ENCODE results near the gene ZNF831.

The ZNF831 gene

GRCh38 chr20:59179988-59180387 is 16.4 kb downstream of the ZNF831 start:
- DNase-seq (ENCODE audit: low read depth, low spot score) = no peak

GRCh38 chr20:59181936-59182335 is 18.3 kb downstream of the ZNF831 start:
- DNase-seq (ENCODE audit: low read depth, low spot score) = no peak

DNA sequence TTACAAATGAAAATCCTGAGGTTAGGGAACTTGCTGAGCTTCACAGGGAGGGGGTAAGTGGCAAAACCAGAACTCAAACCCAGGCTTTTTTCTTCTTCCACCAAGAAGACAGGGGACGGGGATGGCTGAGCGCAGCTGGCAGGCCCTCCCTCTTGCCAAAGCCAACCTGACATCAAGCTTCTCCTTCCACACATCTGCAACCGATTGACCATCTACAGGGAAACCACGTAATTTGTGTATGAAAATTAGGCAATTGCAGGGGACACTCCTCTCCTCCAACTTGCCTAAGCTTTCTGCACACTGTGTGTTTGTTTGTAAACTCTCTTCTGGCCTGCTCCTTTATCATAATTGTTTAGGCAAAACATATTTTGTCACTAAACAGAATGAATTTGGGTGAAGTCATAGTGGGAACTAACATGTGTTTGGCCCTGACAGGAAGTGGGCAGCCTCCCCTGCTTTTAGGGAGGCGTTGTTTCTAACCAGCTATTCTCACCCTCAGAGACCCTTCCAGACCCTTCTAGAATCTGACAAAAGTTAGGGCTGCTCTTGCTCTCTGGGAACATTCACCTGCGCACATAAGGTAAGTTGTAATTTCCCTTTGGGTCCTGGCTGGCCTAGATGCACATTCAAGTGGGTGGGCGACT is 18.9 kb downstream of the ZNF831 start:
- DNase-seq (ENCODE audit: low read depth, low spot score) = no peak

GRCh38 chr20:59183751-59184150 is 20.1 kb downstream of the ZNF831 start:
- no peak for DNase-seq (ENCODE audit: low read depth, low spot score)

DNA sequence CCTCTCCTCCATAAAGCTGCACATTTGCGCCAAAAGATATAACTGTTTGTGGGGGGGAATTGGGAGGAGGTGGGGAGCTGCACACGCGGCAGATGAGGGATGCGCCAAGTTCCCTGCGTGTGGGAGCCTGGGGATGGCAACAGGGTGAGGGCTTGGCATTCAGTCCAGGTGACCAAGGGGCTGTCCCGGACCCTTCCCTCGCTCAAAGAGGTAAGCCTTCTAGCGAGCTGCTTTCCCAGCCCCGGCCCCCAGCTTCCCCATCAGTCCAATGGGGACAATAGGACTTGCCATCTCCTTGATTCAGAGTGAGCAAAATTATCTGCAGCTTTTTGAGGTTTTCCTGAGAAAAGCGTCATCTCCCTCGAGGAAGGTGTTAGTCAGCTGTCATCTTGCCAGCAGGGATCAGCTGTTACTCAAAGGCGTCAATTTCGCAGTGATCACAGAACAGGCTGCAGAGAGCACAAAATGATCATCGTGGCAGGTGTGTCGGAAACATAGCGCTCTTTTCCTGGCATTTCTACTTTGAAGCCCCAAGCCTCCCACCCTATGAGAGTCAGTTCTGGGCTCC is 21.3 kb downstream of the ZNF831 start:
- no peak for DNase-seq (ENCODE audit: low read depth, low spot score)

DNA sequence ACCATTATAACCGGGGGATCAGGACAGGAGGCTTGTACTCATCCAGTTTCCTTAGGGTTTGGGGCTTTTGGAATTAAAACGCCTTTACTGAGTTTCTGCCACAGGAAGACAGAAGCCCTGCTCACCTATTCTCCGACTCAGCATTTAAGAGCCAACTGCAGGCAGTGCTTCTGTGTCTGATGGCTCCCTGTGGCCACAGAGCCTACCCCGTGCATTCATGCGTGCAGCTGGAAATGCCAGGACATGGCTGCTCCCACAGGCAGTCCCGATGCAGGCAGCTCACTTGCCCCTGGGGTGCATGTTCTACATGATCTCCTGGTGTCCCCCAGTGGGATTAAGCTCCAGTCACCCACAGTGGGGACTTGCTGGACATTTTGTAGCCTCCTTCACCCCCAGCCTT is 22.2 kb downstream of the ZNF831 start:
- DNase-seq (ENCODE audit: low read depth, low spot score) = no peak

- DNase-seq (ENCODE audit: low read depth, low spot score) = no peak
These were observed 26.8 kb downstream of the ZNF831 start for GRCh38 chr20:59190466-59190865.

DNA sequence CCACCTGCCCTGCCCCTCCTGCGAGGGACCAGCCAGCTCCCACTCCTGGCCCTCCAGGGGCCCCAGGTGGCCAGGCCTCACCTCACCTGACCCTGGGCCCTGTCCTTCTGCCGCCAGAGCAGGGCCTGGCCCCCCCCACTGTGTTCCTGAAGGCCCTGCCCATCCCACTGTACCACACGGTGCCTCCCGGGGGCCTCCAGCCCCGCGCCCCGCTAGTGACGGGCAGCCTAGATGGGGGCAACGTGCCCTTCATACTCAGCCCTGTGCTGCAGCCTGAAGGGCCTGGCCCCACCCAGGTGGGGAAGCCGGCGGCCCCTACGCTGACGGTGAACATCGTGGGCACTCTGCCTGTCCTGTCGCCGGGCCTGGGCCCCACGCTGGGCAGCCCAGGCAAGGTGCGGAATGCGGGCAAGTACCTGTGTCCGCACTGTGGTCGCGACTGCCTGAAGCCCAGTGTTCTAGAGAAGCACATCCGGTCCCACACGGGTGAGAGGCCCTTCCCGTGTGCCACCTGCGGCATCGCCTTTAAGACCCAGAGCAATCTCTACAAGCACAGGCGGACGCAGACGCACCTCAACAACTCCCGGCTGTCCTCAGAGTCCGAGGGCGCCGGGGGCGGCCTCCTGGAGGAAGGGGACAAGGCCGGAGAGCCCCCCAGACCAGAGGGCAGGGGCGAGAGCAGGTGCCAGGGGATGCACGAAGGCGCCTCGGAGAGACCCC is 27.6 kb downstream of the ZNF831 start:
- no peak for DNase-seq (ENCODE audit: low read depth, low spot score)

GRCh38 chr20:59191756-59192532 is 28.3 kb downstream of the ZNF831 start:
- DNase-seq (ENCODE audit: low read depth, low spot score) = no peak

- no peak for DNase-seq (ENCODE audit: low read depth, low spot score)
These were observed 28.9 kb downstream of the ZNF831 start for GRCh38 chr20:59192533-59192896.

- DNase-seq (ENCODE audit: low read depth, low spot score) = no peak
These were observed 29.7 kb downstream of the ZNF831 start for GRCh38 chr20:59193325-59193724.

GRCh38 chr20:59194023-59194935 is 30.7 kb downstream of the ZNF831 start:
- DNase-seq (ENCODE audit: low read depth, low spot score) = no peak

- DNase-seq (ENCODE audit: low read depth, low spot score) = no peak
These were observed 31.8 kb downstream of the ZNF831 start for GRCh38 chr20:59195316-59195993.

GRCh38 chr20:59204165-59204894 is 40.7 kb downstream of the ZNF831 start:
- DNase-seq (ENCODE audit: low read depth, low spot score) = no peak

GRCh38 chr20:59205044-59205443 is 41.4 kb downstream of the ZNF831 start:
- DNase-seq (ENCODE audit: low read depth, low spot score) = no peak

DNA sequence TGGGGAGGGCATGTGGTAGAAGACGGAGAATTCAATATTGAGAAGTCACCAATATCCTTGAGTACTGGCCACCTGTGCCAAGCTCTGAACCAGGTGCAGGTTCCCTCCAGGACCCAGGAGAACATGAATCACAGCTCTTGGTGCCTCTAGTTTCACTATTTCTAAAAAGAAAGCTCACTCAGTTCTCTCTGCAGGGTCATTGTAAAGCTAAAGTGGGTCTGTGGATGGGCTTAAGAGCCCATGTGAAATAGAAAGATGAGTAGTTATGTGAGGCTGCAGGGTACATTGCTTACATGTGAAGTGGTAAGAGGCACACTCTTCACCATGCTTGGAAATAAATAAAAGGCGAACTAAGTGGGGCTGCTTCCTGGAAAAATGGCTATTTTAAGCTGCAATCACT is 43.6 kb downstream of the ZNF831 start:
- DNase-seq (ENCODE audit: low read depth, low spot score) = no peak

GRCh38 chr20:59207742-59208357 is 44.2 kb downstream of the ZNF831 start:
- peak; percentile 59 for DNase-seq (ENCODE audit: low read depth, low spot score)

DNA sequence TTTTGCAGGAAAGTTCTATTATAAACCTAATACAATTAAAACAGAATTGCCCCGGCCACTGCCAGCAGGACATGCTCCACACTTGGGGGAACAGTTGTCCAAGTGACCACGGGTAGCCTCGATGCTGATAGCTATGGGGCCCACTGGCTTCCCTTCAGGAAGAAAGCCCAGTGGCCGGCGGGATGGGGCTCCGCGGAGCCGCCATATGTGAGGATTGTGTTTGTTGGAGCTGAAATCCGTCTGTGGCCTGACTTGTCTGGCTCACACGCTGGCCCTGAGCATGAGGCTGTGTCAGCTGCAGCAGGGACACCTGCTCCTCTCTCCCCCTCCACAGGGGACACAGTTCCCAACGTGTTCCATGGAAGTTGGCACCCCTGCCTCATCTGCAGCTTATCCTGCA is 46.6 kb downstream of the ZNF831 start:
- DNase-seq (ENCODE audit: low read depth, low spot score) = no peak

GRCh38 chr20:59211208-59211765 is 47.7 kb downstream of the ZNF831 start:
- no peak for DNase-seq (ENCODE audit: low read depth, low spot score)
